Activated T-helper 9 cell treated with anti-CD3 and anti-CD28 coated beads, Interleukin-2, amount 50 U/mL, for 16 hours (primary cell): ENCODE results near the gene OR52R1.
"Not testable (repeated sequence)": the region's sequence is repeated elsewhere in the genome, so short reads cannot be mapped to it uniquely, and the experiment has no call there.

Source experiments
- DNase-seq: peaks from one replicate; pipeline ENCODE4 v3.0.0-alpha.2; 2020; ENCODE audit warnings: low read depth

The OR52R1 gene

DNA sequence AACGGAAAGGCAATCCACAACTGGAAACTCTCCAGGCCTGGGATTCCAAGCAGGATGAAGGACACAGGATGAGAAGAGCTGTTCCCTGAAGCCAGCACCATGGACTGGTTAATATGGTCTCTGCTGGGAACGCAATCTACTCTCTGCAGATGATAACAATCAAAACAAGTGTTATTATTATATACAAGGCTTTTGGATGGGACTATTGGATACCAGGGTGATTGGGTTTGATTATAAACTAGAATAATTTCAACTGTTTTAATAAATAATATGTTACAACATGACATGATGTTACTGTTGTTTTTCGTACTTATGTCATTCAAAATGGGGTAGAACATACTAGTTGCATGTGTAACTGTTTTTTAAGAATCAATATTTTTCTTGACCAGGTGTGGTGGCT lies at the start of gene OR52R1:
OR52R1 (minus strand) TSS at position 101 of the 400 bp plus-strand sequence; CDS start at position 101, 0 bp downstream.
- DNase-seq = no peak

DNA sequence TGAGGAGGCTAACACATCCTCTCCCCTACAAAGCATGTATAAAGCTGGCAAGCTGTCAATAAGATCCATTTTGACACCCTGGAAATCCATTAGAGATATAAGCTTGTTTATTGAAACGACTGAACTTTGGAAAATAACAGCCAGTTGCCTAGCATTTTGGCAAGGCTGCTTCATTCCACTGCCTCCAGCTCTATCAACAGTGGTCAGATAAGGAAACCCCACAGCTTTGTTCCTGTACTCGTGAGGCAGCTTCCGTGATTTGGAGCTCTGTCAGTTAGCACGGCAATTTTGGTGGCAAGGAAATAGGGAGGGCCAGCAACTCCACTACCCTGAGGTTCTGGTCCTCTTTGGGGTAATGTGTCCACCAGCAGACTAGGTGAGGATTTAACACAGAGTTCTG lies 46.9 kb upstream of the OR52R1 start:
- DNase-seq = no peak

DNA sequence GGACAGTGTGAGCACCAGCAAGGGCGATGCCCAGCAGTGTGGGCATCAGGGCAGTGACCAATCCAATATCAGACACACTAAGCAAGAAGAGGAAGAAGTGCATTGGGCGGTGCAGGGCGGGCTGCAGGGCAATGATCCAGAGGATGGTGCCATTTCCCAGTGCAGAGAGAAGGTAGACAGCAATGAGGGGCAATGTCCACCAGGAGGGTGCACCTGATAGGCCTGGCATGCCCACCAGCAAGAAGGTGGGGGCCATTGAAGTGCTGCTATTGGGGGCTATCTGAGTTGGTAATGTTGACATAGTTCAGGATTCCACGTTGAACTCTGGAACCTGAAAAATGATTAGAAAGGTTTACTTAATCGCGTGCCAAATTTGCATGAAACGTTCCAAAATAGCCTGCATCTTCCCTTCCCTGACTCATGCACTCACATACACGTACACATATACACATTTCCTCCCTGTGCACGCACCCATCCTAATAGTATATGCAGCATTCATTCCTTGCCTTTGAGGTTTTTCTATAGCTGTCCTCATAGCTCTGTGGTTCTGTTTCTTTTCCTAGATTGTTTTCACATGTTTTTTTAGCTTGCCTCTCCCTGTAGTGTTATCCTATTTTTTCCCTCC lies 44.8 kb upstream of the OR52R1 start, which contains the start of gene OR51S1:
OR51S1 (minus strand) TSS at position 301 of the 625 bp plus-strand sequence; CDS start at position 301, 0 bp downstream.
- no peak for DNase-seq

DNA sequence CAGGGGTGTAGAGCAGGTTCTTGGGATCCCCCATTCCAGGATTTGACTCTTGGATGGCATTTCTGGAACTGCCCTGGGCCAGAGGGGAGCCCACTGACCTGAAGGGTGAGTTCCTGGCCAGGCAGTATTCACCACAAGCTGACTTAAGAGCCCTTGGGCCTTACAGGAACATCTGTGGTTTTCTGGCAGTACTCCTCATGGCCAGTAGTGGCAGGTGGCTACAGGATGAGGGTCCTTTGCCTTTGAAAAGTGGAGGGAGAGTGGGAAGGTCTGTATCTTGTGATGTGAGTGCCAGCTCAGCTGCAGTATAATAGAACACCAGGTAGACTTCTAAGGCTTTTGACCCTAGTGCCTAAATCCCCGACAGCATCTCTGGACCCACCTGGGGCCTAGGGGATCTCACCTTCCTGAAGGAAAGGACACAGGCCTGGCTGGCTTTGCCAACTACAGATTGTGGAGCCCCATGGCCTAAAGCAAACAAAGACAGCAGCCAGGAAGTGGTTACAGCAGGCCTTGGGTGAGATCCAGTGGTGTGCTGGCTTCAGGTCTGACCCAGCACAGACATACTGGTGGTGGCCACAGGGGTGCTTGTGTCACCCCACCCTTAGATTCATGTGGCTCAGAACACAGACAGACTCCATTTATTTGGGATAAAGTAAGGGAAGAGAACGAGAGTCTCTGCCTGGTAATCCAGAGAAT lies 35.8 kb upstream of the OR52R1 start:
- no peak for DNase-seq

DNA sequence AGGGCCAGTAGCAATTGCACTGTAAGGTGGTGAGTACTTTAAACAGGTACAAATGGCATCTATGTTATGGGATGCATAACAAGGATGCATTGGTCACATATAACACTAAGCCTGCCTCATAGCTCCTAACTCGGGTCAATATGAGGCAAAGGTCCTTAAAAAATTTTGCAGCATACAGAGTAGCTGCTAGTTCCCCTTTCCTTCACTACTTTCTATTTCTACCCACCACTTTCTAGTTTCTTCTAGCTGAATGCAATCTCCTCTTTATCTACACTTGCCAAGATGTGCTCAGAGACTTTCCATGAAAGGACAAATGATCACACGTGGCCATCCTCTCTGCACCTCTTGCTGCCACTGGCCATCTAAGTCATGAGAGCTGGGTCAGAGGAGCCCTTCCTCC lies 26.7 kb upstream of the OR52R1 start:
- DNase-seq = no peak

DNA sequence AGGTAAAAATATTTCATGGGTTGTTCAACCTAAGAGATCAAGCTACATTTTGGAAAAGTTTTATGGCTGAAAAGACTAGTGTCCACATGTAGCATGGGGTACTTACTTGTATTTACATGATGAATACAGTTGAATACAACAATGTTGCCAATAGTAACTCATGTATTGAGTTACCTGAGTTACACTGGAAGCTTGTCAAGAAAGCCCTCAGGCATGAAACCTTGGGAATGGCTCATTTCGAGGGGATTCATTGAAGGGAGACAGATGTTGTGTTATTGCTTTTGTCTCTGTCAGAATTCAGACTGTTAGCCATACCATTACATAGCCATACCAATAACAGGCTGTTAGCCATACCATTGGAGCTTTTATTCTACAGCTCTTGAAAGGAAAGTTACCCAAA lies 26.2 kb upstream of the OR52R1 start:
- DNase-seq = no peak

DNA sequence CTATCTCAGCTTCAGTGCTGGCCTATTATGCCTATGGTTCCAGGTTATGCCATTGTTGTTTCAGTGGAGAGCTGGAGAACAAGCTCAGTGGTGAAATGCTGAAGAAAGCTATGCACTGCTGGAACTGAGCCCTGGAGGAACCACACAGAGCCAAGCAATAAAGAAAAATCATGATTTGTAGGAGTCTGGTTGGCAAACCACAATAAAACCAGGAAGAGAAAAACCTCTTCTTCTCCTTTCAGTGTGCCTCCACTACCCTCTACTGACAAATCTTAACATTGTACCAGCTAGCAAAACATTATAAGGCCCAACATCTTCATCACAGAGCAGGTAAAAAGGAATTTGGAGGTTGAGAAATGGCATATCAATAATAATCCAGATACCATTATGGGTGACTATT lies 22.2 kb upstream of the OR52R1 start:
- DNase-seq = no peak

DNA sequence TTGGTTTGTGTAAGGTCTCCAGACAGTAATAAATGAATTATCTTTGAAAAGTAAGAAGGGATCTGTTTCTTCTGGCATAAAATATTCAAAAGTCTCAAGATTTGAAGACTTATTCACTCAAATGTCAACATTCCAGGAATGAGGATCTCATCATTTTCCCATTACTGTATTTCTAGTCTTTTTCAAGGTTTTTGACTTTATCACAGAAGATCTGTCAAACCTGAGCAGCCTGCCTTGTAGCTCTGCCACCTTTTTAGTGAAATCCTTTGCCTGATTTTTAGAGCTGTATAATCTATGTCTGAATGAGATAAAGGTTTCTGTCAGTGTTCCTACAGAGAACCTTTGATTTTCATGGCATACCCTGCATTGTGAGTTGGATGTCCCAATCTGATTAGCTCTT lies 21.0 kb upstream of the OR52R1 start:
- DNase-seq = no peak

DNA sequence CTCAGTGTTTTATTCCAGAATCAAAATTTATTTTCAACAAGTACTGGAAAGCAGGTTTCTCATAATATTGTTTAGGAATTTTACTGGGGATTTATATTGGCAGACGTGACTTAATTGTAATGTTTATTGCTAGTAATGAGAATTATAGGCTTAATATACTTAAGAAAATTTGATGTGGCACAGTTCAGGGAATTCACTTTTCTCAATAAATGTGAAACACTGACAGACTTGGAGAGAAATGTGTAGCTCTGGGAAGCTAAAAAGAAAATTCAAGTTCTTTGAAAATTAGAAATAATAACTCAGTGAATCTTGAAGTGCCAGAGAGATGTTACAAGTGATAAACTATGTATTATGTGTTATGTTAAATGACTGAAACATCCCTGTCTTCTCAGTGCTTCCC lies 16.8 kb upstream of the OR52R1 start, which contains the start of gene OR51F2:
OR51F2 (plus strand) TSS at position 301 of the 400 bp plus-strand sequence. CDS start 101 bp downstream, outside the sequence.
- DNase-seq = no peak

DNA sequence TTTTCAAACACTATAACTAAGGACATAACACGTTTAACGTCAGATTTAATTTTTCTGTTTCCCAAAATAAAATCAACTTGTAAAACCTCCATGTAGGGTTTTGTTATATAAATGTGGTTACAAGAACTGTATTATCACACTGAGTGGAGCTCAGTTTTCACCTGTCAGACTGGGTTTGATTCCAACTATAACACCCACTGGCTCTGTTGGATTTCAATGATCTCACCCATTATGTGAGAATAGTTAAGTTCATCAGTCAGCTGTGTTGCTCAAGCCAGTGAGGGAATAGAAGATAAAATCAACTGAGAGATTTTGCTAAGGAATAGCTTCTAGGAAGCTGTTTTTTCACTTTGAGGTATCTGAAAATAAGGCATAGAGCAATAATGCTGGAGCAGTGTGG lies 5.1 kb upstream of the OR52R1 start:
- no peak for DNase-seq

DNA sequence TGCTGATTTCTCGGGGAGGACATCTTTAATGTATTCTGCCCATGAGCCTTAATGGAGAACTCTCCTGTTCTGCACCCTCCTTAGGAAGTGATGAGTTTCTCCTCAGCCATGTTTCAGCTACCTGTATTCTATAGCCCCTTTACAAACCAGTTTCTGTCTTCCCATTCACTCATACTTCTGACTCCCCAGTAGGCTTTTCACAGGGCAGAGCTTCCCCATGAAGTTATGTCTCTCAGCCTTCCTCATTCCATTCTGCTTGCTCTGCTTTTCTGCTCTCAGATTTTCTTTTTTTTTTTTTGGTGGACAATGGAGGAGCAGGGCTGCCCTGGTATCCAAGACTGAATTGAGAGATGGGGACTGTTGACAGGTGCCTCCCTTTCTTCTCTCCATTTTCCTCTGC lies 4.3 kb upstream of the OR52R1 start:
- DNase-seq = no peak

DNA sequence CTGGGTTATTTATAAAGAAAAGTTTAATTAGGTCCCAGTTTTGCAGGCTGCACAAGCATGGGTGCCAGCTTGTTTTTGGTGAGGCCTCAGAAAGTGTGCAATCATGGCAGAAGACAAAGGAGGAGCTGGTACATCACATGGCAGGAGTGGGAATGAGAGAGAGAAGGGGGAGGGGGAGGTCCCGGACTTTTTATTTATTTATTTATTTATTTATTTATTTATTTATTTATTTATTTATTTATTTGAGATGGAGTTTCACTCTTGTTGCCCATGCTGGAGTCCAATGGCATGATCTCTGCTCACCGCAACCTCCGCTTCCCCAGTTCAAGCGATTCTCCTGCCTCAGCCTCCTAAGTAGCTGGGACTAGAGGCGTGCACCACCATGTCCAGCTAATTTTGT lies 2.9 kb downstream of the OR52R1 start:
- not testable (repeated sequence) for DNase-seq

DNA sequence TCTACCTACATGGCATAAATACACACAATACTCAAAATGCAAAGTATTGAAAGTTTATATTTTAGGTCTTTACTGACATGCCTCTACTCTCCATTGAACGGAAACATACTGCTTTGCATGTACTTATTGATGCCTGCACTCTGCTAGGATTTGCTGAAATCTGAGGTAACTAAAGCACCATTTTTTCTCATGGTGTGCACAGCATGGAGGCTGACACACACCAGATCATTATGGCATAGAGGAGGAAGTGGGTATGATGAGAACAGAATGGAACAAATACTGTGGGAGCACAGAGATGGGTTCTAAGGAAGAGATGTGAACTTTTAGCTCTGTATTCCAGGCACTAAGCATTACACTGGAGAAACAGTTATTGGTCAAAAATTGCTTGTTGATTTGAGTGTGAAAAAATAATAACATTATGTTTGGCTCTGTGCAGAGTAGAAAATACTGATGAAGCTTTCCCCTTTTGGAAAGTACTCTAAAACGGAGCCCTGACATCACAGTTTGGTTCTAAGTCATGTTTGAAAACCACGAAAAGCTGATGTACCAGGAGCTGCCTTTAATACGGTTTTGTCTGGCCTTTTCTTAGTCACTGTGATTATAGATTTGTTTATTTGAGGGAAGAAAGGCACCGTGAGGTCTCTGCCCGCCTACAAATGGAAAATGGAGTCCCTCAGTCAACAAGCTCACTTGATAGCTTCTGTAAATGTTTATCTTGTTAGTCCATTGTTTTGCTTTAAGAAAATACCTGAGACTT lies 5.6 kb downstream of the OR52R1 start:
- no peak for DNase-seq

DNA sequence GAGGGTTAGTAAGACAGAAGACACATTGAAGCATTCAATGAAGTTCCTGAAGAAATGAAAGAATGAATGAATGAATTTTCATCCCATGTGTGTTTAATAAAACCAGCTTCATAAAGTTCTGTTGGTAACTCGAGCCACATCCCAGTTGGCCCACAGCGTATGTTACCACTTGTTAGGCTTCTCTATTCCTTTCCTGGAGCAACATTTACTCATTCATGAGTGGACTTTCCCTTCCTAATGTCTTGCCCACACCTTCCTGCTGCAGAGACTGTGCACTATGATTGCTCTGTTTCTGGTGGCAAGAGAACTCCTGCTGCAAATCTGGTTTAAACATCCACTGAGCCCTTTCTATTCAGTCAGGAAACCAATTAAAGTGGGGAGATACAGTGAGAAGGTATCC lies 7.0 kb downstream of the OR52R1 start:
- DNase-seq = no peak

DNA sequence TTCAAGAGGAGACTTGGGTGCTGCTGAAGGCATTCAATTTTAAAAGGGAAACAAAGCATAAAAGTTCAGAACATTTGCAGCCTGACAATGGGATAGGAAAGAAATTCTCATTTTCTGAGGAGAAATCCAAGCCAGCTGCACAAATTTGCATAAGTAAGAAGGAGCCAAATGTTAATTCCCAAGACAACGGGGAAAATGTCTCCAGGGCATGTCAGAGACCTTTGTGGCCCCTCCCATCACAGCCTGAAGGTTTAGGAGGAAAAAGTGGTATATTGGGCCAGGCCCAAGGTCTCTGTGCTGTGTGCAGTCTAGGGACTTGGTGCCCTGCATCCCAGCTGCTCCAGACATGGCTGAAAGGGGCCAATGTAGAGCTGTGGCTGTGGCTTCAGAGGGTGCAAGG lies 21.7 kb downstream of the OR52R1 start:
- no peak for DNase-seq

DNA sequence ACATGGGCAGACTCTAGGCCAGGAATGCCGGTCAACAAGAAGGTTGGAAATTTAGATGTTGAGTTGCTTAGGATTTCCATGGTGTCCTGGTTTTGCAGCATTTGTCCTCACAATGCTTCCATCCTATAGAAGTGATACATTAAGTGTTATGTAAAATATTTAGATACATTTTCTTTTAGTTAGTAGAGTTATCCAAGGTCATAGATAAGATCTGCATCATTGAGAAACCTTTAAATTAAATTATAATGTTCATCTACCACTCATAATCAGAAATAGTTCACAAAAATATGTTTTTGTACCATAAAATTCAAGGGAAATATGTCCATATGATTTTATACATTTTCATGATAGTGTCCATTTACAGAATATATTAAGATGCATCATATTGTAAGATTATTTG lies 34.3 kb downstream of the OR52R1 start, which contains the start of gene OR51F1:
OR51F1 (minus strand) TSS at position 101 of the 400 bp plus-strand sequence; CDS start at position 101, 0 bp downstream.
- DNase-seq = no peak

DNA sequence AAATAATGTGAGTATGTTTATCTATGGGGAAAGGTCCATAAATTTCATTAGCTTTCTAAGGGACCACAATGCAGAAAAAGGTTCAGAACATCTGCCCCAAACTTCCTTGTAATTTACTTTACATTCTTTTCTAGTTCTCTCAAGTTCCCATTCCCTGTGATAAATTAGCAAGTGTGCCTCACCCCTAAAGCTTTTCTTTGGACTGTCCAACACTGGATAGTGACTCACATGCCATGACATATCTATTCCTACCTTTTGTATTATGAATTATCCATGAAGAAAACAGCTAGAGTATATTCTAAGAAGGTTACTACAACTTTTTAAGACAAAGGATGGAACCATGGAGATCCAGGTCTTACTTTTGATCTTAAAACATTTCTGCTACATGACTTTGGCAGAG lies 36.1 kb downstream of the OR52R1 start:
- DNase-seq = no peak

DNA sequence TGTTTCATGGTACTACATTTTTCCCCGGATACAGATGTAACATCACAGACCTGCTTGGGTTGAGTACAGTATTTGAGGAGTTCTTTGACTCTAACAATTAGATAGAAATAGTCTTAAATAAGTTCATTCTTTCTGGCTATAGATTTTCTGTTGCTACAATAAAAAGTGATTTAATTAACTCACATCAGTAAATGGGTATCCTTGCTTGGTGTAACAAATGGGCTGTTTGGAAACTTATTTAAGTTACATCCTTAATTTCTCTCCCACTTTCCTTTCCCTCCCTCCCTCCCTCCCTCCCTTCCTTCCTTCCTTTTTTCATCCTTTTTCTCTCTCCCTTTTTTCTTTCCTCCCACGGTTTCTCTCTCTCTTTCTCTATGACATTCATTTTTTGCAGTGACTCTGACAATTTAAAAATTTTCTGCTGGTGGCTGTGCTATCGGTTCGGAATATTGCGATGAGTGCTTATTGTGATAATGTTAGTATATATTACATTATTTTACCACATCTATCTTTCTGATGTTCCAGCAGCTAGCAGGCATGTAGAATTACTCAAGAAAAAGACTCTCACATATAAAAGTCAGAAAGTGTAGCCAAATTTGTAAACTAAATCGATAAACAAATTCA lies 37.6 kb downstream of the OR52R1 start:
- no peak for DNase-seq

DNA sequence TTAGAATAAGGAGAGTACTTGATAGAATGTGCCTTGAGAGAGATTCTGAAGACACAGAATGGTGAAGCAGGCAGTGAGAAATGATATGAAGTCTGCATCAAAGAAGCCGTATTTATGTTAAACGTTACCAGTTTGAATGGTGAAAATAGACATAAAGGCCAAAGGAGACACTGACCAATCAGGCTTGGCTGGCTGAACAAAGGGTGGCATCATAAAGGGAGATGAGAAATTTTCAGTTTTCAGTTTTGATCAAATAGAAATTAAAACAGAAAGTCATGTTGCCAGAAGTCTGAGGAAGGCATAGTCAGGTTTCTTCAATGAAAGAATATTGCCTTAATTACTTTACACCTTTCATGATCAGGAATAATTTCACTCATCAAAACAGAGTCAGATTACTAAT lies 41.1 kb downstream of the OR52R1 start:
- no peak for DNase-seq
